ENCODE measurements around the gene STX2.
"Not testable (repeated sequence)": the region's sequence is repeated elsewhere in the genome, so short reads cannot be mapped to it uniquely, and the experiment has no call there.

Gene STX2

DNA sequence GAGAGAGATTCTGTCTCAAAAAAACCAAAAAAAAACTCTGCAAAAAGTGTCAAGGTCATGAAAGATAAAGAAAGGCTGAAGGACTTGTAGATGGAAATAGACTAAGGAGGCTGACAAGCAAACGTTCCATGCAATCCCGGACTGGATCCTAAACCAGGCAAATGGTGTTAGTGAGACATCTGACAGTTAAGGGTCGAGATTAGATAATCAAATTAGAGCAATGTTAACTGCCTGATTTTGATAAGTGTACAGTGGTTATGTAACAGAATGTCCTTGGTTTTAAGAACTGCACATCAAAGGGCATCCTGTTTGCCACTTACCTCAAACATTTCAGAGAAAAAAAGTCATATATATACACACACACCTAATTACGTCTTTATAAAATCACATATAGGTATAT lies 29.4 kb upstream of the STX2 start:
- no peak for DNase-seq

GRCh38 chr12:130863298-130863697 lies 24.2 kb upstream of the STX2 start:
- DNase-seq = no peak

- DNase-seq = not testable (repeated sequence)
These were observed 23.7 kb upstream of the STX2 start for GRCh38 chr12:130862771-130863170.

- DNase-seq = no peak
These were observed 23.1 kb upstream of the STX2 start for GRCh38 chr12:130862161-130862560.

- no peak for DNase-seq
These were observed 21.3 kb upstream of the STX2 start for GRCh38 chr12:130860311-130860710.

DNA sequence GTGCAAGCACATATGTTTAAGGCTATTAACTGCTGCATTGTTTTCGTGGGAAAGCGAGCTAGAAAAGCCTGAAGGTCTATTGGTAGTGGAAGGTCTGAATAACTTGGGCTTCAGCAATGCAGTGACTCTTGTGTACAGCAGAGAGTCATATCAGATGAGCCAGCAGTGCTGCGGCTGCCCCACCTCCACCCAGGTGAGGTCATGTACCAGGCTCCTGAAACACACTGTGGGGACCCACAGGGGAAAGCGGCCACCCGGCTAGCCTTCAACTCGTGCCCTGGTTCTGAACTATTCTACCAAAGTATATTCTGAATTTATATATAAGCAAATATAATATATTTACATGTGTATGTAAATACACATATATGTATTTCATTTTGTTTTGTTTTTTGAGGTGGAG lies 20.1 kb upstream of the STX2 start:
- DNase-seq = no peak

DNA sequence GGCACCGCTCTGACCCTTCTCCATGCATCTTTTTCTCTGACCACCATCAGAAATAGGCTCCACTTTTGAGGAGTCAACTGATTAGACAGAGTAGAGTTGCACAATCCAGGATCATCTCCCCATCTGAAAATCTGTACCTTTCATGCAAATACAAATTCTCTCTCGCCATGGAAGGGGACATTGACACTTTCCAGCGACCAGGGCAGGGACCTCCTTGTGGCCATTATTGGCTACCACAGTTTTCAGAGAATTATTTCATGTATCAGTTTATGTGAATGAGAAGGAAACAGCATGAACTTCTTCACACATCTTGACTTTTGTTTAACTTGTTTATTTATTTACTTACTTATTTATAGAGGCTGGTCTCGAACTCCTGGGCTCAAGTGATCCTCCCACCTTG lies 19.0 kb upstream of the STX2 start:
- DNase-seq = no peak

GRCh38 chr12:130856088-130856487 lies 17.0 kb upstream of the STX2 start:
- DNase-seq = no peak

DNA sequence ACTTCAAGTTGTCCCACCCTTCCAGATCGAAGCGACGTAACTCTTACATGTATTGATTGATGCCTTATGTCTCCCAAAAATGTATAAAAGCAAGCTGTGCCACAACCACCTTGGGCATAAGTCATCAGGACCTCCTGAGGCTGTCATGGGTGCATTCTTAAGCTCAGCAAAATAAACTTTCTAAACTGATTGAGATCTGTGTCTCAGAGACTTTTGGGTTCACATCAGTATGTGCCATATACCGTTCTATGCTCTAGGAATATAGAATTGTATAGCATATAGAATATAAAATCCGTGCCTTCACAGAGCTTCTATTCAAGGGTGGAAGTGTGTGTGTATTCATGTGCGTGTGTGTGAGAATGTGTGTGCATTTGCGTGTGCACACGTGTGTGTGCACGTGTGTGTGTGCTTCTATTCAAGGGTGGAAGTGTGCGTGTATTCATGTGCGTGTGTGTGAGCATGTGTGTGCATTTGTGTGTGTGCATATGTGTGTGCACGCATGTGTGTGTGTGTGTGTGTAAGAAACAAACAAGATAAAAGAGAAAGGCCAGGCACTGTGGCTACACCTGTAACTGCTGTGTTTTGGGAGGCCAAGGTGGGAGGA lies 11.5 kb upstream of the STX2 start:
- no peak for DNase-seq

- DNase-seq = no peak
These were observed 10.7 kb upstream of the STX2 start for GRCh38 chr12:130849561-130850417.

DNA sequence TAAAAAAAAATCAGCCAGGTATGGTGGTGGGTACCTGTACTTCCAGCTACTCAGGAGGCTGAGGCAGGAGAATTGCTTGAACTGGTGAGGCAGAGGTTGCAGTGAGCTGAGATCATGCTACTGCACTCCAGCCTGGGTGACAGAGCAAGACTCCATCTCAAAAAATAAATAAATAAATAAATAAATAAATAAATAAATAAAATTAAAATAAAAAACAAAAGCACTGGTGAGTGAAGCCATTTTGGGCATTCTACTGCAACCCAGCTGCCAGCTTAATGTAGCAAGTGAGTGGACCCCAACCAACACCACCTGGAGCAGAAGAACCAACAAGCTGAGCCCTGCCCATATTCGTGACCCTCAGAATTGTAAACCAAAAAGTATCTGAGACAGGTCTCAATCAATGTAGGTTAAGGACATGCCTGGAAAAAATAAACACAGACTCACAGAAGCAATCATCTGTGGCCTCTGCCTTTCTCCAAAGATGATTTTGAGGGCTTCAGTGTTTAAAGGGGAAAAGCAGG lies 9.8 kb upstream of the STX2 start:
- not testable (repeated sequence) for DNase-seq

GRCh38 chr12:130848105-130848504 lies 9.1 kb upstream of the STX2 start:
- DNase-seq = not testable (repeated sequence)

DNA sequence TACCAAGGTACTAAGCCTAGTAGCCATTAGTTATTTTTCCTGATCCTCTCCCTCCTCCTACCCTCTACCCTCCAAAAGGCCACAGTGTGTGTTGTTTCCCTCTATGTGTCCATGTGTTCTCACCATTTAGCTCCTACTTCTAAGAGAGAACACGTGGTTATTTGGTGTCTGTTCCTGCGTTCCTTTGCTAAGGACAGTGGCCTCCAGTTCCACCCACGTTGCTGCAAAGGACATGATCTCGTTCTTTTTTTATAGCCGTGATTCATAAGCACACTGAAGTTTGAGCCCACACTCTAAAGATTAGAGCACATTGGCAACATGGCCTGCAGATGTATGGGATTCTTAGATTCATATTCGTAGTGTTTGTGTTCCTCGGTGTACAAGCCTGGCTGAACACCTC lies 8.1 kb upstream of the STX2 start:
- DNase-seq = no peak

DNA sequence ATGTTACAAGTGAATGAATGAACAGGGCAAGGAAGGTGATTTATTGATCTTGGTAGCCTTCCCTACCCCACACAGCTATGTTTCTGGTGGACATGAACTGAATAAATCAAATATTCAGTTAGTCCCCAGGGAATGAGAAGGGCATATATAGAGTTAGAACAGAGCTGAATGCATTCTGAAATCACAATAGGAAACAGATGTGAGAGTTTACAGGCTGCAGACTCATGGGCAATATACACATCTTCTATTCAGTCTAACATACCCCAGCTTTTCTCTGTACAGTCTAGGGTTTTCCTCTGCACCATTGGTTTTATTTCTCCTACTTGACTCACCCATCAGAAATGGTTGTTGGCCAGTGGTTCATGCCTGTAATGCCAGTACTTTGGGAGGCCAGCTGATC lies 7.3 kb upstream of the STX2 start:
- no peak for DNase-seq

- DNase-seq = no peak
These were observed 837 bp upstream of the STX2 start for GRCh38 chr12:130839770-130840404.

DNA sequence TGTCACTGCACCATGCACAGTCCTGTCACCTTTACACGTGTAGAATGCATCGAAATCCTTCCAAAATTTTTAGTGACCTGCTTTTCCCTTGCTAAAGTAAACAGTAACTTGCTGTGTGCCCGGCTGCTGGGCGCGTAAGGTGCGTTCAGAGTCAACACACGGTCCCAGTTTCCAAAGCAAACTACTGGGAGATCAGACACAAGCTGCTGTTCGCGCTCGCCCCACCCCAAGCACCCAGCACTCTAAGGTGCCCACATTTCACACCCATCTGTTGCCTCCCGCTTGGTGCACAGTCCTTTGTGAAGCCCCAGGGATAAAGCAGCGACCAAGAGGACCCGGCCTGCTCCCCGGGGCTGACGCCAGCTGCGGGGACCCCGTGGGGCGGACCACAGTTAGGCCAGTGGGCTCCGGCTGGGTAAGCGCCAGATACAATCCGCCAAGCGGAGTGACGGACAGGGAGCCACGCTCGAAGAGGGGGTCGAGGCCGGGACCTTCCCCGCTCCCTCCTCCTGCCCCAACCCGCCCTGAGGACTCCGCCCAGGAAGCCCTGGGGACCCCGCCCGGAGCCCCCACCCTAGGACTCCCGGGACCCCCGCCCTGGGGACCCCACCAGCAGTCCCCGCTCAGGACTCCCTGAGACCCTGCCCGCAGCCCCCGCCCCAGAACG lies 633 bp downstream of the STX2 start:
- peak; percentile 3 for DNase-seq

DNA sequence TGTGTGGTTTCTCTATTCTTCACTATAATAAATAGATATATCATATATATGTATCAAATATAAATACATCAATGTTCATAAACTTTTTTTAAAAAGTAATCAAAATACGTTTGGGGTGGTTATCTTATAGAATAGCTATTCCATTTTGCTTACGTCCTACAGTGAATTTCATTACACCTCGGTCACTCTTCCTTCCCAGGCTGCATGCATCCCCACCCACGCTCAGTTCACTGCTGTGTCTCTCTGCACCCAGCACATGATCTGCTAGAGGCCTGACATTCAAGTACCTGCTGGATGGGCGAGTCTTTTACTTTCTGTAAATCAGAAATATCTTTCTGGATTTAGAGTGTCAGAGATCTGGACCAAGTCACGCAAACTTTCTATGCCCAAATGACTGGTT lies 3.6 kb downstream of the STX2 start:
- DNase-seq = no peak

GRCh38 chr12:130835011-130835410 lies 4.0 kb downstream of the STX2 start:
- no peak for DNase-seq

DNA sequence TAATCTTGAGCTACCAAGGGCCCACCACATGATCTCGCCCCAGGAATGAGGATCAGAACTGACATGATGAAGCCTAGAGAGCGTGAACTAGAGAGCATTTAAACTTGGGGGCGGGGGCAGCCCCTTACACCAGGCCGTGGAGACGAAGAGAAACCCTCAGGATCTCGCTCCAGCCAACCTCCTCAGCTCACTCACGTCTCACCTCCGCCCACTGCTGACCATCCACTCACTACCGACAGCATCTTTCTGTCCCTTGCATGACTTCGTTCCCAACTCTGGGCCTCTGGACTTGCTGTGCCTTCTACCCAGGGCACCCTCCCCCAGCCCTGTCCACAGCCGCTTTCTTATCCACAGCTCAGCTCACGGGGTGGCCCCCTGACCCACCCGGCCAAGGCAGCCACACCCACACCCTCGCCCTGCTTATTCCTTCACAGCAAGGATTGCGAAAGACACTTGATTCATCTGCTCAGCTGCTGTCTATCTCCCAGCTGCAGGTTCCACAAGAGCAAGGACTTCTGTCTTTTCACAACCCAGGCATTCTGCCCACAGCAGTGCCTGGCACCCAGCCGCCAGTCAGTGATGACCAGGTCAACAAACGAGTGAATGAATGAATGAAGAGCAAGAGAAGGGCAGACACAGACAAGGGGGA lies 6.4 kb downstream of the STX2 start:
- no peak for DNase-seq

- DNase-seq = no peak
These were observed 7.1 kb downstream of the STX2 start for GRCh38 chr12:130831876-130832405.

- DNase-seq = no peak
These were observed 7.8 kb downstream of the STX2 start for GRCh38 chr12:130831246-130831645.

- DNase-seq = no peak
These were observed 8.9 kb downstream of the STX2 start for GRCh38 chr12:130830246-130830551.
